ENCODE measurements around the gene SPTBN1. TPM values are rescaled to one million over a fixed set of nuclear protein-coding genes. Genes with fewer than 3 reads are reported as not detected.

The SPTBN1 gene
- total RNA-seq, 1 experiment from 2014 or later: 262 TPM

DNA sequence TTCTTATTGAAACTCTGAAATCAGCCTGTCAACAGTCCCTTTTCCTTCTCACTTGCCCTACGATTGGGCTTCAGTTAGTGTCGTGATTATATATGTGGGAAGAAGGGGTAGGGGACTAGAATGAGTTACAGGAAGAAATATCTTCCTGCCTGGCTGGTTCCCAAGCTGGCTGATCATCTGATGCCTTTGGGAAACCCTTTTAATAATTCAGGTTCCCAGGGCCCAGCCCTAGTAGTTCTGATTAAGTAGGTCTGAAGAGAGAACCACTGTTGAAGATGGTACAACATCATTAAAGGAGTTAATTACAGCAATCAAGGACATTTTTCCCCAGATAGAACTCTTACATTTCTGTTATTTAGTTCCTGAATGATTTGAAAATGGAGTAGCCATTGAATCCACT, 157.3 kb downstream of the SPTBN1 start:
- BruUV-seq (replicated peaks): TSS peak; percentile 1
- 0 out of 2 replicates have a peak overlapping the region, but pooled peaks have one; percentile 4 for H3K4me2 ChIP-seq
- peaks cover 18% of the 10 kb centered on the region for H3K4me1 ChIP-seq (replicated peaks; ENCODE audit: insufficient read depth)
- no peaks in the 10 kb centered on the region for H3K9me2 ChIP-seq (ENCODE audit: insufficient read depth)
- peak overlapping the region; percentile 62 for H3K27ac ChIP-seq
- H4K20me1 ChIP-seq (ENCODE audit: insufficient read depth): peaks cover 8% of the 10 kb centered on the region
- intact Hi-C loops (cut with micrococcal nuclease; ENCODE audit: unreplicated experiment): loop anchor here (5.0 kb wide), 1 partner anchor 41 kb away; no protein-coding TSS in a partner anchor
- DNase-seq: no peak
- 0 out of 2 replicates have a peak, but pooled peaks cover 14% of the 10 kb centered on the region for H3F3A ChIP-seq (ENCODE audit: insufficient read depth, low read depth)
- H3K4me3 ChIP-seq: no peak overlapping the region
- H3K9me3 ChIP-seq (ENCODE audit: insufficient read depth, low read depth): no peaks in the 10 kb centered on the region
- peaks cover 68% of the 10 kb centered on the region for H3K79me2 ChIP-seq (ENCODE audit: low read depth)
- no peak for TF ChIP-seq EZH2 (IDR thresholded peaks at IDR 0.05; ENCODE audit: low read depth)
- TF ChIP-seq, protein P1, sequence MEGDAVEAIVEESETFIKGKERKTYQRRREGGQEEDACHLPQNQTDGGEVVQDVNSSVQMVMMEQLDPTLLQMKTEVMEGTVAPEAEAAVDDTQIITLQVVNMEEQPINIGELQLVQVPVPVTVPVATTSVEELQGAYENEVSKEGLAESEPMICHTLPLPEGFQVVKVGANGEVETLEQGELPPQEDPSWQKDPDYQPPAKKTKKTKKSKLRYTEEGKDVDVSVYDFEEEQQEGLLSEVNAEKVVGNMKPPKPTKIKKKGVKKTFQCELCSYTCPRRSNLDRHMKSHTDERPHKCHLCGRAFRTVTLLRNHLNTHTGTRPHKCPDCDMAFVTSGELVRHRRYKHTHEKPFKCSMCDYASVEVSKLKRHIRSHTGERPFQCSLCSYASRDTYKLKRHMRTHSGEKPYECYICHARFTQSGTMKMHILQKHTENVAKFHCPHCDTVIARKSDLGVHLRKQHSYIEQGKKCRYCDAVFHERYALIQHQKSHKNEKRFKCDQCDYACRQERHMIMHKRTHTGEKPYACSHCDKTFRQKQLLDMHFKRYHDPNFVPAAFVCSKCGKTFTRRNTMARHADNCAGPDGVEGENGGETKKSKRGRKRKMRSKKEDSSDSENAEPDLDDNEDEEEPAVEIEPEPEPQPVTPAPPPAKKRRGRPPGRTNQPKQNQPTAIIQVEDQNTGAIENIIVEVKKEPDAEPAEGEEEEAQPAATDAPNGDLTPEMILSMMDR (conservative IDR thresholded peaks at IDR 0.05): no peak
- no peak overlapping the region for H2AFZ ChIP-seq
- no peaks in the 10 kb centered on the region for H3K27me3 ChIP-seq (ENCODE audit: insufficient read depth, low read depth)
- CTCF ChIA-PET: no interaction called here
- H3K36me3 ChIP-seq (ENCODE audit: low read depth): peaks cover 54% of the 10 kb centered on the region
- POLR2A ChIA-PET (ENCODE audit: unreplicated experiment): no interaction called here

DNA sequence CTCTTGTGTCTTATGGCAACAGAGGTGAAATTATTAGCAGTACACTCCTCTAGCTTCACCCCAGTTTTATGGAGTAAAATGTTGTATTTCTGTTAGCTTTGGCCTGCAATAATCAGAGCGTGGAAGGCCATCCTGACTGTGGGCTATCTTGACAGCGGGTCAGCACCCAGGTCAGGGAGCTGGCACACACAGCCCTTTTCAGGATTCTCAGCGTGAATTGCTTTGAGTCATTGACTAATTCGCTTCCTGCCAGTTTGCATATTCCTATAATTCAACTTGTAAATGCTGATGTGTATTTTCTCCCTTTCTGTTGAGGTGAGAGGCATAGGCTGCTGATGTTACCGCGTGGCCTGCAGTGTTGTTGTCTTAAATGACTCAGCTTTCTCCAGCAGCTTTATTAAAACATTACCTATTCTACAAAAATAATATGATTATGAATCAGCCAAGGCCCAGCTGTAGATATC, 157.7 kb downstream of the SPTBN1 start:
- Histone ChIP-seq H3K9me3 (ENCODE audit: insufficient read depth, low read depth) (no peaks in the 10 kb centered on the region), H4K20me1 (ENCODE audit: insufficient read depth) (peaks cover 8% of the 10 kb centered on the region), H3K4me2 (0 out of 2 replicates have a peak overlapping the region, but pooled peaks have one; percentile 4), H3K36me3 (ENCODE audit: low read depth) (peaks cover 58% of the 10 kb centered on the region), H3K4me3 (no peak overlapping the region), H3F3A (ENCODE audit: insufficient read depth, low read depth) (0 out of 2 replicates have a peak, but pooled peaks cover 14% of the 10 kb centered on the region), H3K27me3 (ENCODE audit: insufficient read depth, low read depth) (no peaks in the 10 kb centered on the region), H3K79me2 (ENCODE audit: low read depth) (peaks cover 64% of the 10 kb centered on the region), H3K27ac (peak overlapping the region; percentile 62), H3K9me2 (ENCODE audit: insufficient read depth) (no peaks in the 10 kb centered on the region), H3K4me1 (replicated peaks; ENCODE audit: insufficient read depth) (peaks cover 18% of the 10 kb centered on the region), H2AFZ (no peak overlapping the region)
- DNase-seq: peak in 1 of 2 experiments; percentile 72
- no TSS peak for BruUV-seq (replicated peaks)
- POLR2A ChIA-PET (ENCODE audit: unreplicated experiment): interaction anchor here (0.6 kb wide), 1 partner anchor 43 kb away, joined by 10 read pairs; no protein-coding TSS in a partner anchor
- CTCF ChIA-PET: no interaction called here
- intact Hi-C loops (cut with micrococcal nuclease; ENCODE audit: unreplicated experiment): loop anchor here (5.0 kb wide), 1 partner anchor 42 kb away; no protein-coding TSS in a partner anchor
- TF ChIP-seq, protein P1 (conservative IDR thresholded peaks at IDR 0.05): no peak
- TF ChIP-seq EZH2 (IDR thresholded peaks at IDR 0.05; ENCODE audit: low read depth): no peak

DNA sequence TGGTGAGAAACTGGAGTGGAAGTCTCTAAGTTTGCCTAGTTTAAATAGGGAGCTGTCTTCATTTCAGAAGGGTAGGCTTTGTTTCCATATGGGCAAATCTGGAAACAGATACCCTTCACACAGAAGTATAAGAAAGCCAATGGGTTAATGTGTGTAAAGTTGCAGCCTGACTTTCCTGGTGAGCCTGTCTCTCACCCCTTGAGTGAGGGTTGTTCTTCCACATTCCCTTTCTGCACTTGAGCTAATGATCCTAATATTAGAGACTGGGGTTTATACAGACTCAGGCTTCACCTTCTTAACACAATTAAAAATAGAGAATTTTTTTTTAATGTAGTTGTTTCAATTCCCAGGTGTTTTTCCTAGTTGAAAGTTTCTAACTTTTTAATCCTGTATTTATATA, 158.7 kb downstream of the SPTBN1 start:
- POLR2A ChIA-PET (ENCODE audit: unreplicated experiment): interaction anchor here (0.5 kb wide), 1 partner anchor 182 kb away, joined by 4 read pairs; no protein-coding TSS in a partner anchor
- TF ChIP-seq, protein P1 (conservative IDR thresholded peaks at IDR 0.05): no peak
- TF ChIP-seq EZH2 (IDR thresholded peaks at IDR 0.05; ENCODE audit: low read depth): no peak
- Histone ChIP-seq H3K9me3 (ENCODE audit: insufficient read depth, low read depth) (no peaks in the 10 kb centered on the region), H3K79me2 (ENCODE audit: low read depth) (peaks cover 54% of the 10 kb centered on the region), H3K27ac (0 out of 2 replicates have a peak overlapping the region, but pooled peaks have one; percentile 3), H3K4me1 (replicated peaks; ENCODE audit: insufficient read depth) (peaks cover 18% of the 10 kb centered on the region), H3K27me3 (ENCODE audit: insufficient read depth, low read depth) (no peaks in the 10 kb centered on the region), H3K4me2 (no peak overlapping the region), H3K36me3 (ENCODE audit: low read depth) (peaks cover 66% of the 10 kb centered on the region), H3K4me3 (no peak overlapping the region), H3K9me2 (ENCODE audit: insufficient read depth) (no peaks in the 10 kb centered on the region), H4K20me1 (ENCODE audit: insufficient read depth) (peaks cover 8% of the 10 kb centered on the region; the same call in 1 of the 2 replicates), H3F3A (ENCODE audit: insufficient read depth, low read depth) (0 out of 2 replicates have a peak, but pooled peaks cover 14% of the 10 kb centered on the region), H2AFZ (no peak overlapping the region)
- intact Hi-C loops (cut with micrococcal nuclease; ENCODE audit: unreplicated experiment): loop anchor here (5.0 kb wide), 1 partner anchor 43 kb away; no protein-coding TSS in a partner anchor
- no peak for DNase-seq
- no TSS peak for BruUV-seq (replicated peaks)
- CTCF ChIA-PET: interaction anchor here (0.6 kb wide), 1 partner anchor 9 kb away, joined by 5 read pairs; no protein-coding TSS in a partner anchor

Measured in PC-9 (cell line).